Measurements from ENCODE around the gene ZNF664.

The ZNF664 gene

DNA sequence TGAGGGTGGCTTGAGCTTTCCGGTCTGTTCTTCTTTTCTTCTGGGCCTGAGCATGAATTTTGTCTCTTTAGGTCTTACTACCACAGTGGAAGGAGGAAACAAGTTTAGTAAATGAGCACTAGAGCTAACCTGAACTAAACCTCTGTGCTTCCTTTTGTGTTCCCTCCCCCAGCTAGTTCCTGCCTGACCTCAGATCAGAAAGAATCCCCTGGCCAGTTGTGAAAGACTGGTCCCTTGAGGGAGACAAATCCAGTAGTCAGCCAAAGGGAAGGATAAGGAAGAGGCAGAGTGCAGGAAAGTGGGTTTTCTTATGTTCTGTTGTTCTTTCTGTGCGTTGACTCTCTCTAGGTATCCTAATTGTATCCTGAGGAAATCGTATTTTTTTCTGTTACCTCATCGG lies 17.5 kb downstream of the ZNF664 start:
- no peak for DNase-seq (ENCODE audit: low read depth in 2 of 2)

GRCh38 chr12:123991372-123991951 lies 18.4 kb downstream of the ZNF664 start:
- no peak for DNase-seq (ENCODE audit: low read depth in 2 of 2)

DNA sequence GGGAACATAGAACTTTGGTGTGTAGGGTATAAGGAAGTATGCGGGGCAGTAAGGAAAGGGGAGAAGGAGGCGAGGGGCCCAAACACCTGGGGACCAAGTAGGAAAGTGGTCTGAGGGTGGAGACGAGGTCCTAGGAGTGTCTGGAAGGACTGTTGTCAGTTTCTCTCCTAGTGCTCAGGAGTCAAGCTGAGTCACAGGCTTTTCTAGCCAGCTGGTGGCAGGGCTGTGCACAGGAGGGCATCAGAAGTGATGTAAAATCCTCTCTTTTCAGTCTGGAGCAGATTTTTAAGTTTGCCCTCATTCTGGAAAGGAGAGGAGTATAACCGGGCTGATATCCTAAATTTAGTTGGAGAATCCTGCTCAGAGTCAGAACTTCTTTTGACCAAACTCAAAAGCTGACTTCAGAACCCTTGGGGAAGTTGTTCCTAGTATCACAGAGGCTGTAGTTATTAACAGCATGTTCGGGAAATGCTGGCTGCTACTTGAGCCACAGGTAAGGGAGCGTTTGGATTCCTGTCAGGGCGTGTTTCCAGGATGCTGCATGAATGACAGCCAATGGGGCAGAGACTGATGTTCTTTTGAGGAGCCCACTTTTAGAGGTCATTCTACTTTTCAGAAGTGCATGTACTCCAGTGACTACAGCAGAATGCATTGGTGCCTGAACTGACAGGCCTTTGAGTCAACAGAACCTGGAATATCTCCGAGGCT lies 19.3 kb downstream of the ZNF664 start:
- no peak for DNase-seq (ENCODE audit: low read depth in 2 of 2)

DNA sequence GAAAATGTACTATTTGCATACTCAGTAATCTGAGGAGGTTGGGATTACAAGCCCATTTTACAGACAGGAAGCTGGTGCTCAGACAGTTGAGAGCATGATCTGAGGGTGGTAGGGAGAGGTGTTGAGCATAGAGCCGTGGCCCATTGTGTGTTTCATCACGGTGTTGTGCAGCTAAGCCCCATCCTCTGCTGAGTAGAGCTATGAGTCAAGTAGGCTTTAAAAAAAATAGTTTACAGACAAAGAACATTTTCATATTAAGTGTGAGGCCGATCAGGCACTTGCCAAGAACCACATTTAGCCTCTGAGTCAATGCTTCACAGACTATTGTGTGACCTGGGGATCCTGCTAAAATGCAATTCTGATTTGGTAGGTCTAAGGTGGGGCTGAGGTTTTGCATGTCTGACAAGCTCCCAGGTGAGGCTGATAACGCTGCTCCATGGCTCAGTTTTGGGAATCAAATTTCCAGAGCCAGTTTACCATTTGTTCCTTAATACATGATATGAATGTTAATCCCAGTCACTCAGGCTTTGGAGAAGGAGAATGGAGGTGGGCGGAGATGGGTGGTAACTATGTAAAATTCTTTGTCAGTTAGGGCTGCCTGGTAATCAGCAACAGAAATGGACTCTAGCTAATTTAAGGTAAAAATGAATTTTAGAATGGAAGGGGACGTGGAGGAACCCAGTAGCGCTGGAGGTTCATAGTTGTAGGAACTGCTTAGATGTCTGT lies 22.2 kb downstream of the ZNF664 start:
- no peak for DNase-seq (ENCODE audit: low read depth in 2 of 2)

- DNase-seq (ENCODE audit: low read depth in 2 of 2): no peak
These were observed 23.6 kb downstream of the ZNF664 start for GRCh38 chr12:123996581-123996980.

DNA sequence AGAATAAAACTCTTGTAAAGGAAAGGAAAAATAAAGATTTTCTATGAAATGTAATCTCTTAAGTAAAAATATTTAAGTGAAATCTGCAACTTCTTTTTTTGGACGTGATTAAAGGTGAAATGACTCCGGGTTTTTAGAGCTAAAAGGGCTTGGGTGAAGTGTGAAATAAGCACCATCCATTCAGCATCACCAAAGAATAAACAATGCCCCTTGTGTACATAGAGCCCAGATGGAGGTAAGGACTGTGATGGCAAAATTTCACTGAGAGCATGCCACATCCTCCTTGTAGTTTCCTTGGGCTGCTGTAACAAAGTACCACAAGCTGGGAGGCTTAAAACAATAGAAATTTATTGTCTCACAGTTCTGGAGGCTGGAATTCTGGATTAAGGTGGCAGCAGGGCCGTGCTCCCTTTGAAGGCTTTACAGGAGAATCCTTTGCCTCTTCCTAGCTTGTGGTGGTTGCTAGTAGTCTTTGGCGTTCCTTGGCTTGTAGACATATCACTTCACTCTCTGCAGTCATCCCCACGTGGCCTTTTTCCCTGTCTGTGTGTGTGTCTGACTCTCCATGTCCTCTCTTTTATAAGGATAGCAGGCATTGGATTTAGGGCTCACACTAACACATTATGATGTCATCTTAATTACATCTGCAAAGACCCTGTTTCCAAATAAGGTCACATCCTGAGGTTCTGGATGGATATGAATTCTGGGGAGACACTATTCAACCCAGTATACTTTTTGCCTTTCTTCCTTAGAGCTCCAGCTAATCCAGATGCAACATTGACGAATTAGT lies 24.2 kb downstream of the ZNF664 start:
- DNase-seq (ENCODE audit: low read depth in 2 of 2): no peak

DNA sequence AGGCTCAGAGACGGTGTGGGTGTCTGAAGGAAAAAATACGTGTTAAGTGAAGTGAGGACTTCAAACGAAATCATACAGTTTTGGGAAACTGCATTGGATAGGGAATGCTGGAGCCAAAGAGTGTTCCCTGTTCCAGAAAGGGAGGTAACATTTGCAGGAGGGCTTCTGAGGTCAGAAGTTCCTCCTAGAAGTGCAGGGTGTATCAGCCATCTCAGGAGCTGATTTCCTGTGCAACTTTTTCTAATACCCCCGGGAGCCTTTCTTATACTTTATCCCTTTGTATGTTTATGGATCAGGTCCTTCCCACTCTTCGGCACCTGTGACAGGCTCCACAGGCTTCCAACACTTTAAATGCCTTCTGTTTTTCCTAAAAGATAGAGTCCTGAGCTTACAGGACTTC lies 24.9 kb downstream of the ZNF664 start:
- DNase-seq (ENCODE audit: low read depth in 2 of 2): no peak

- no peak for DNase-seq (ENCODE audit: low read depth in 2 of 2)
These were observed 25.5 kb downstream of the ZNF664 start for GRCh38 chr12:123998344-123998990.

DNA sequence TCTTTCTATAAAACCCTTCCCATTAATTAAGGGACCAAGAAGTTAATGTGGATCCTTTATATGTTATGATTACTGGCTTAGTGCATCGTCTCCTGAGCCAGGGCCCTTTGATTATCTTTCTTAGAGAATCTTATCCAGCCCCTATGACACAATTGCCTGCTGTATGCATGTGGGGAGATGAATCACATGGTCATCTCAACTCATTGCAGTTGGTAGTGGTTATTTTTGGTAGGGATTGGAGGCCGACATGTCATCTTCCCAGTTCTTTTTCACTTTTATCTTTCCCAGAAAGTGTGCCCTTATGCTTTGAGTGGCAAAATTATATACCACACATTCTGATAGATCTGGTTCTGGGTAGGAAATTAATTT lies 26.0 kb downstream of the ZNF664 start:
- DNase-seq (ENCODE audit: low read depth in 2 of 2): no peak

GRCh38 chr12:124000111-124000510 lies 27.1 kb downstream of the ZNF664 start:
- DNase-seq (ENCODE audit: low read depth in 2 of 2): no peak

GRCh38 chr12:124001343-124001742 lies 28.3 kb downstream of the ZNF664 start:
- DNase-seq (ENCODE audit: low read depth in 2 of 2): no peak

- DNase-seq (ENCODE audit: low read depth in 2 of 2): no peak
These were observed 29.1 kb downstream of the ZNF664 start for GRCh38 chr12:124002021-124002644.

DNA sequence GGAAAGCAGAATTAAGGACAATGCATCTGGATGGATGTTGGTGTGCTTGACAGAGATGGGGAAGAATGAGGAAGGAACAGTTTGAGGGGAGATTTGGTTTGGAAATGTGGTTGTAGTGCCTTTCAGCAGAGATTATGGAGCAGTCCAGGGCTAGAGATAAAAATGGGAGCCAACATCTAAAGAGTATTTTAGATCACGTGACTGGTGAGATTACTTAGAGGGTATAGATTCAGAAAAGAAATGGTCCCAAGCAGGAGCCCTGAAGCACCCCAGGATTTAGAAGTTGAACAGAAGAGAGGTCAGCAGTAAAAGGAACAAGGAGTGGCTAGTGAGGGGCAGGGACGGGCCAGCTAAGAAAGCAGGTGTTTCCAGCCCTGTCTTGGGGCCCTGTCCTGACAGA lies 29.6 kb downstream of the ZNF664 start:
- DNase-seq (ENCODE audit: low read depth in 2 of 2): no peak

DNA sequence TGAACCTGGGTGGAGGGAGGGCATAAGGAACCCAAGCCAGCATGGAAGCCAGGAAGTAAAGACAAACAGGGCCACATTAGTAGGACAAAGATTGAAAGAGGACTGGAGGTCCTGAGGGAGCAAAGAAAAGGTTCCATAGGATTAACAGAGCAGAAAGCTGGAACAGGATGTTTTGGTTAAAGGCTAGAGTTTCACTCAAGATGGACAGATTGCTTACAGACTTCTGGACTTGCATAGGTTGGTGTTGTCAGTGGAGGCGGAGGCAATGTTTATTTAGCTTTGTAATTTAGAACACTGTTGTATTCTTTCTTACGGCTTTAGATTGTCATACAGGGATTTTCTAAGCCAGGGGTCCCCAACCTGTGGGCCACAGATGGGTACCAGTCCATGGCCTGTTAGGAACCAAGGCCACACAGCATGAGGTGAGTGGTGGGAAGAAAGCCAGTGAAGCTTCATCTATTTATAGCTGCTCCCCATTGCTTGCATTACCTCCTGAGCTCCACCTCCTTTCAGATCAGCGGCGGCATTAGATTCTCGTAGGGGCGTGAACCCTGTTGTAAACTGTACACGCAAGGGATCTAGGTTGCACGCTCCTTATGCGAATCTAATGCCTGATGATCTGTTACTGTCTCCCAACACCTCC lies 31.3 kb downstream of the ZNF664 start:
- no peak for DNase-seq (ENCODE audit: low read depth in 2 of 2)

DNA sequence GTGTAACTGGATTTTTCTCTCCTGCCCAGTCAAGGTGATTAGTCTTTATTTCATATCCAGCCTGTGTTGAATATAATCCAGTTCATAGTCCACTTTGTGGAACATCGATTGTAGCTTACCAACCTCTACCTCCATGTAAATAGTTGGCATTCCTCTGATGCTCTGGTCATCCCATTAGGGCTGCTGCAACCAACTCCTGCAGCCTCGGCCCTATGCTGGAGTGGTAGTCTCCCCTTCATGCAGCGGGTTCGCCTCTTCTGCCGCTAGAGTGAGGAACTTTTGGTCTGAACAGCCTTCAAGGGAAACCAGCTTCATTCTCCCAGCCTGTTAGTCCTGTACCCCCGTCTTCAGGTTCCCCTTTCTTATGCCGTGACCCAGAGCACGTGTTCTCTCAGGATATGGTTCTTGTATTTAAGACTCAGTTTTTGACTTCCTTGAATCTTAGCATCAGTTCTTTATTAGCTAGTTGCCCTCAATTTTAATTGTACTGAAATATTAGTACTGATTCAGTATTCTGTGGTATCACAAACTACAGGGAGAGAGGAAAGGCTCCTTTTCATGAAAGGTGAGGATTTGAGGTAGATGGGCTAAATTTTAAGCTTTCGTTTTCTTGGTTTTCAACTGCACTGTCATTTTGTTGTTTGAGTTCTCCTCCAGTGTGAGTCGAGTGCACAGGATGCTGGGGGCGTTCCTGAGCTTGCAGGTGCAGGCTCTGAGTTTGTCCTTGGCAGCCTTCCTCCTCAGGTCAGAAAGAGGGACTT lies 33.2 kb downstream of the ZNF664 start:
- DNase-seq (ENCODE audit: low read depth in 2 of 2): peak; percentile 7 to 13

DNA sequence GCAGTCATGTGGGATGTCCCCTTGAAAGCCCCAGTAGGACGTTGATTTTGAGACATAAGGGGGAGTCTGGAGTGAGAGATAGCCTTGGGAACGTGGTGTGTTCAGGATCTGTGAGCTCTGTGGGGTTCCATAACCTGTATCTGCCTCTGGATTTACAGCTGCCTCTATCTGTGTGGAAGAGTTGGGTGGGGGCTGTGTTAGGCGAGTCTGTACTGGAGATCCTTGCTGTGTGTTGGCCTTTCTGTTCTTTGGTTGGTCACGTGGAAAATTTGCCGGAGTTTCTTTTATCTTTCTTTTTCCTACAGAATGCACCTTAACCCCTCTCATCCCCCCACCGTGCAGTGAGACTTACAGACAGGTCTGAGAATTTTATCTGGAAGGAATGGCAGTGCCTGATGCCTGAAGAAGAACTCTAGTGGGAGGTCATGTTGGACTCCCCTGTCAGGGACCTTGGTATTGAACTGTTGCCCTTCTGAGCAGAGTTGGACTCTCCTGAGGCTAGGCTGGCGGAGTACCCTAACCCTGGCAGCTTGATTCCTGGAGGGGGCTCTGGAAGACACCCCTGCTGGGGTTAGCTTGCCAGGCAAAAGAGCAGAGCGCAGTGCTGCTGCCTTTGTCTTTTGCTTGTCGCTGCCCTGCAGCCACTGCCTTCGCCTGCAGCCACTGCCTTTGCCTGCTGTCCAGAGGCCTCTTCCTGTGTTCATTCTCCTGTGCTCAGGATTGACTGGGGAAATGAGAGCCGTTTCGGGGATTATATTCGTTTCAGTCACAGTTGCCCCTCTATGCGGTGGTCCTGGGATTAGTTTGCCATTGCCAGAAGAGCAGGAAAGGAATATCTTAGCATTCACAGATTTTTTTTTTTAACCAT lies 34.1 kb downstream of the ZNF664 start:
- no peak for DNase-seq (ENCODE audit: low read depth in 2 of 2)

DNA sequence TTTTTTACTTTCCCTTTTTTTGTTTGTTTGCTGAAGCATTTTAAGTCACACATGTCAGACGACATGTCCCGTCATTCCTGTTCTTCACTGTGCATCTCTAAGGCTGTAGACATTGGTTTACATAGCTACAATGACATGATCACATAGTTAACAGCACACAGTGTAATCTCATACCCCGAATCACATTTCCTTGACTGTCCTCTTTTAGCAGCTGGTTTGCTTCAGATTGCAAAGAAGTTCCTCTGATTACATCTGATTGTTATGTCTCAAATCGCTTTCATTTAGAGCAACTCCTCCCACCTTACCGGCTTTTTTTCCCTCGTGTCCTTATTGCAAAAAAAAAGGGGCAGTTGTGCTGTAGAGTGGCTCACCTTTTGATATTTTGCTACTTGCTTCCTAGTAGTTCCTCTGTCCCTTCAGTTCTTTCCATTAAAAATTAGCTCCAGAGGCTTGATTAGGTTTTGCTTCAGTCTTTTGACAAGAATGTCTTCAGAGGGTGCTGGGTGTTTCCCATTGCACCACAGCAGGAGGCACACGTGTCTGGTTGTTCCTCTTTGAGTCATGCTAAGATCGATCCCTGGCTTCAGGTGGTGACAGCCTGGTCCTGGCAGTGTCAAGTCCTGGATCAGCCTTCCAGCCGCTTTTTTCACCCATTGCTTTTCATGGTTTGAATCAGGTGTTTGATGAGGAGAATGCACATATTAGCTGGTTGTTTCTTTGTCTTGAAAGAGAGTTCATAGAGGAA lies 35.0 kb downstream of the ZNF664 start:
- no peak for DNase-seq (ENCODE audit: low read depth in 2 of 2)

- no peak for DNase-seq (ENCODE audit: low read depth in 2 of 2)
These were observed 35.6 kb downstream of the ZNF664 start for GRCh38 chr12:124008595-124008994.
